ENCODE data around the gene COL4A5. TPM values are rescaled to one million over a fixed set of nuclear protein-coding genes. Genes with fewer than 3 reads are reported as not detected.

Gene COL4A5
- total RNA-seq, 1 experiment from 2014 or later: 56.6 TPM

GRCh38 chrX:108511721-108512120 lies 72.1 kb downstream of the COL4A5 start:
- Histone ChIP-seq H3K36me3 (replicated peaks; ENCODE audit: control insufficient read depth, insufficient read depth, low read length) (no peaks in the 10 kb centered on the region), H3K27me3 (ENCODE audit: control insufficient read depth, insufficient read depth, low read length) (no peaks in the 10 kb centered on the region), H3K4me3 (ENCODE audit: insufficient read depth, low read depth, low read length) (no peak overlapping the region)
- DNase-seq: no peak

GRCh38 chrX:108516184-108516583 lies 76.5 kb downstream of the COL4A5 start:
- no peak overlapping the region for H3K4me3 ChIP-seq (ENCODE audit: insufficient read depth, low read depth, low read length)
- no peak for DNase-seq
- H3K36me3 ChIP-seq (replicated peaks; ENCODE audit: control insufficient read depth, insufficient read depth, low read length): no peaks in the 10 kb centered on the region
- H3K27me3 ChIP-seq (ENCODE audit: control insufficient read depth, insufficient read depth, low read length): no peaks in the 10 kb centered on the region

- H3K27me3 ChIP-seq (ENCODE audit: control insufficient read depth, insufficient read depth, low read length): no peaks in the 10 kb centered on the region
- H3K36me3 ChIP-seq (replicated peaks; ENCODE audit: control insufficient read depth, insufficient read depth, low read length): peaks cover 2% of the 10 kb centered on the region
- DNase-seq: no peak
- H3K4me3 ChIP-seq (ENCODE audit: insufficient read depth, low read depth, low read length): no peak overlapping the region
These were observed 88.1 kb downstream of the COL4A5 start for GRCh38 chrX:108527724-108528123.

- Histone ChIP-seq H3K4me3 (ENCODE audit: insufficient read depth, low read depth, low read length) (no peak overlapping the region), H3K36me3 (replicated peaks; ENCODE audit: control insufficient read depth, insufficient read depth, low read length) (no peaks in the 10 kb centered on the region), H3K27me3 (ENCODE audit: control insufficient read depth, insufficient read depth, low read length) (no peaks in the 10 kb centered on the region)
- DNase-seq: peak; percentile 17
These were observed 97.4 kb downstream of the COL4A5 start for GRCh38 chrX:108537005-108537404.

- peak; percentile 13 for DNase-seq
- Histone ChIP-seq H3K27me3 (ENCODE audit: control insufficient read depth, insufficient read depth, low read length) (no peaks in the 10 kb centered on the region), H3K4me3 (ENCODE audit: insufficient read depth, low read depth, low read length) (no peak overlapping the region)
These were observed 101.6 kb downstream of the COL4A5 start for GRCh38 chrX:108541286-108541685.

GRCh38 chrX:108557580-108557979 lies 117.9 kb downstream of the COL4A5 start:
- no peak for DNase-seq
- H3K4me3 ChIP-seq (ENCODE audit: insufficient read depth, low read depth, low read length): no peak overlapping the region
- H3K27me3 ChIP-seq (ENCODE audit: control insufficient read depth, insufficient read depth, low read length): no peaks in the 10 kb centered on the region
- H3K36me3 ChIP-seq (replicated peaks; ENCODE audit: control insufficient read depth, insufficient read depth, low read length): no peaks in the 10 kb centered on the region

More at GRCh38 chrX:108541286-108541685, 101.6 kb downstream of the COL4A5 start:
- H3K36me3 ChIP-seq (replicated peaks; ENCODE audit: control insufficient read depth, insufficient read depth, low read length): no peaks in the 10 kb centered on the region

- no peak for DNase-seq
- Histone ChIP-seq H3K4me3 (ENCODE audit: insufficient read depth, low read depth, low read length) (no peak overlapping the region), H3K36me3 (replicated peaks; ENCODE audit: control insufficient read depth, insufficient read depth, low read length) (no peaks in the 10 kb centered on the region), H3K27me3 (ENCODE audit: control insufficient read depth, insufficient read depth, low read length) (no peaks in the 10 kb centered on the region)
These were observed 118.6 kb downstream of the COL4A5 start for GRCh38 chrX:108558217-108558616.

- DNase-seq: no peak
These were observed 133.5 kb downstream of the COL4A5 start for GRCh38 chrX:108573136-108573535.

GRCh38 chrX:108582151-108582550 lies 142.5 kb downstream of the COL4A5 start:
- DNase-seq: no peak
- Histone ChIP-seq H3K4me3 (ENCODE audit: insufficient read depth, low read depth, low read length) (no peak overlapping the region), H3K36me3 (replicated peaks; ENCODE audit: control insufficient read depth, insufficient read depth, low read length) (peaks cover 3% of the 10 kb centered on the region), H3K27me3 (ENCODE audit: control insufficient read depth, insufficient read depth, low read length) (no peaks in the 10 kb centered on the region)

More at GRCh38 chrX:108573136-108573535, 133.5 kb downstream of the COL4A5 start:
- Histone ChIP-seq H3K4me3 (ENCODE audit: insufficient read depth, low read depth, low read length) (no peak overlapping the region), H3K36me3 (replicated peaks; ENCODE audit: control insufficient read depth, insufficient read depth, low read length) (no peaks in the 10 kb centered on the region), H3K27me3 (ENCODE audit: control insufficient read depth, insufficient read depth, low read length) (no peaks in the 10 kb centered on the region)

GRCh38 chrX:108584617-108585211 lies 145.1 kb downstream of the COL4A5 start:
- H3K27me3 ChIP-seq (ENCODE audit: control insufficient read depth, insufficient read depth, low read length): no peaks in the 10 kb centered on the region
- DNase-seq: peak; percentile 46
- H3K36me3 ChIP-seq (replicated peaks; ENCODE audit: control insufficient read depth, insufficient read depth, low read length): peaks cover 3% of the 10 kb centered on the region
- H3K4me3 ChIP-seq (ENCODE audit: insufficient read depth, low read depth, low read length): no peak overlapping the region

- H3K4me3 ChIP-seq (ENCODE audit: insufficient read depth, low read depth, low read length): no peak overlapping the region
- H3K27me3 ChIP-seq (ENCODE audit: control insufficient read depth, insufficient read depth, low read length): no peaks in the 10 kb centered on the region
- peaks cover 1% of the 10 kb centered on the region for H3K36me3 ChIP-seq (replicated peaks; ENCODE audit: control insufficient read depth, insufficient read depth, low read length)
- no peak for DNase-seq
These were observed 150.9 kb downstream of the COL4A5 start for GRCh38 chrX:108590496-108590895.

GRCh38 chrX:108601276-108601675 lies 161.6 kb downstream of the COL4A5 start:
- H3K4me3 ChIP-seq (ENCODE audit: insufficient read depth, low read depth, low read length): no peak overlapping the region
- DNase-seq: peak; percentile 2
- no peaks in the 10 kb centered on the region for H3K27me3 ChIP-seq (ENCODE audit: control insufficient read depth, insufficient read depth, low read length)
- H3K36me3 ChIP-seq (replicated peaks; ENCODE audit: control insufficient read depth, insufficient read depth, low read length): no peaks in the 10 kb centered on the region; the same call in 1 of the 2 replicates

- H3K36me3 ChIP-seq (replicated peaks; ENCODE audit: control insufficient read depth, insufficient read depth, low read length): peaks cover 2% of the 10 kb centered on the region; the same call in 1 of the 2 replicates
- no peak for DNase-seq
- H3K27me3 ChIP-seq (ENCODE audit: control insufficient read depth, insufficient read depth, low read length): no peaks in the 10 kb centered on the region
These were observed 170.5 kb downstream of the COL4A5 start for GRCh38 chrX:108610141-108610540.

GRCh38 chrX:108614616-108615015 lies 175.0 kb downstream of the COL4A5 start:
- no peak for DNase-seq
- no peak overlapping the region for H3K4me3 ChIP-seq (ENCODE audit: insufficient read depth, low read depth, low read length)
- no peaks in the 10 kb centered on the region; the same call in 1 of the 2 replicates for H3K36me3 ChIP-seq (replicated peaks; ENCODE audit: control insufficient read depth, insufficient read depth, low read length)
- H3K27me3 ChIP-seq (ENCODE audit: control insufficient read depth, insufficient read depth, low read length): no peaks in the 10 kb centered on the region

More at GRCh38 chrX:108610141-108610540, 170.5 kb downstream of the COL4A5 start:
- no peak overlapping the region for H3K4me3 ChIP-seq (ENCODE audit: insufficient read depth, low read depth, low read length)

GRCh38 chrX:108640817-108641216 lies 201.2 kb downstream of the COL4A5 start:
- Histone ChIP-seq H3K27me3 (ENCODE audit: control insufficient read depth, insufficient read depth, low read length) (no peaks in the 10 kb centered on the region), H3K36me3 (replicated peaks; ENCODE audit: control insufficient read depth, insufficient read depth, low read length) (no peaks in the 10 kb centered on the region; the same call in 1 of the 2 replicates), H3K4me3 (ENCODE audit: insufficient read depth, low read depth, low read length) (no peak overlapping the region)
- DNase-seq: no peak
